ENCODE results near the gene CIPC.

- TF ChIP-seq CTCF (IDR thresholded peaks at IDR 0.05) (no peak), POLR2AphosphoS5 (IDR thresholded peaks at IDR 0.05) (no peak)
Observed at GRCh38 chr14:77108753-77109152, 10.7 kb downstream of the CIPC start.

Measured in esophagus muscularis mucosa (tissue), 3 donors.